Measurements from ENCODE around the gene KITLG.
"Not testable (repeated sequence)": the region's sequence is repeated elsewhere in the genome, so short reads cannot be mapped to it uniquely, and the experiment has no call there.

KITLG gene

DNA sequence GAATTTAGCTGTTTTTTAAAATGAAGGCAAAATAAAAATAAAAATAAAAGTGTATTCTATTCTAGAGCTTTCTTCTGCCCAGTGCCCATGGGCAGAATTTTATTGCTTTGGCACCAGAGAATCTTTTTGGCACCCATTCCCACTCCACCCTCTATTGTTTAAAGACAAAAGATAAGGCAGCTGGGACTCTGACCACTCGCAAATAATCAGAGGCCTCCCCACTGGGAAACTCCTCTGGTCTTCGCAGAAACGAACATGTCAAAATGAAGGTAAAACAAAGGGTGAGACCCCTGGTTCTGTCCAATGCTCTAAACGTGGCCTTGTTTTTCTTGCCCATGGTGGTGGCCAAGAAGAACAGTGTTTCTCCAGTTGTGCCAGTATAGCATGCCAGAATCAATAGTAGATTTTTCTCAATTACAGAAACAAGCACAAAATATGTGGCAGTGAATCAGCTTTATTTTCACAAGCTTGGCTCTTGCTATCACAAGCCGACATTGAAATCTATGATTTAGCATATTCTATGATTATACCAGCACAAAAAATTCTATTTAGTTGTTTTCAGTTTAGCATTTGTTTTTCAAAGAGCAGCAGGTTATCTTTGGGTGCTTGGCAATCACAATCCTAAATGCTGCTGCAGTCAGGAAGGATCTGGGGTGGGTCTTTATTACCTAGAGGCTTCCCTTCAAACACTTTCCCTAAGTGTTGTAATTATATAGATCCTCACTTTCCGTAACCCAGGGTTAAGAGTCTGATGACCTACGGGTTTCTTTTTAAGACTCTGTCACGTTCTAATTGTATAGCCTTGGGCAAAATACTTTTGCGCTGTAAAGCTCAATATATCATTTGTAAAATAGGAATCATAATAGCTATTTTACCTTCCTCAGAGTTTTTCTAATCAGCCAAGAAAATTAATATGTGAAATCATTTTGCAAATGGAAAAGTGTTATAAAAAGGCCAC, 50.5 kb downstream of the KITLG start:
- H3K4me1 Mint-ChIP-seq, result no peaks in the 10 kb centered on the region
- no peak overlapping the region for H3K27ac Mint-ChIP-seq
- no peak overlapping the region for H3K4me3 Mint-ChIP-seq
- H3K9me3 Mint-ChIP-seq, result no peaks in the 10 kb centered on the region
- no peaks in the 10 kb centered on the region for H3K36me3 Mint-ChIP-seq
- H3K27me3 Mint-ChIP-seq, result no peaks in the 10 kb centered on the region

- no peak overlapping the region for H3K4me3 Mint-ChIP-seq
- no peaks in the 10 kb centered on the region for H3K36me3 Mint-ChIP-seq
- H3K4me1 Mint-ChIP-seq, result no peaks in the 10 kb centered on the region
- H3K9me3 Mint-ChIP-seq, result no peaks in the 10 kb centered on the region
- no peak overlapping the region for H3K27ac Mint-ChIP-seq
- no peaks in the 10 kb centered on the region for H3K27me3 Mint-ChIP-seq
Observed at GRCh38 chr12:88522961-88523360, 57.3 kb downstream of the KITLG start.

- Mint-ChIP-seq H3K36me3 (no peaks in the 10 kb centered on the region), H3K27ac (no peak overlapping the region), H3K4me3 (no peak overlapping the region), H3K4me1 (no peaks in the 10 kb centered on the region), H3K27me3 (no peaks in the 10 kb centered on the region), H3K9me3 (no peaks in the 10 kb centered on the region)
Observed at GRCh38 chr12:88520436-88520820, 59.8 kb downstream of the KITLG start.

DNA sequence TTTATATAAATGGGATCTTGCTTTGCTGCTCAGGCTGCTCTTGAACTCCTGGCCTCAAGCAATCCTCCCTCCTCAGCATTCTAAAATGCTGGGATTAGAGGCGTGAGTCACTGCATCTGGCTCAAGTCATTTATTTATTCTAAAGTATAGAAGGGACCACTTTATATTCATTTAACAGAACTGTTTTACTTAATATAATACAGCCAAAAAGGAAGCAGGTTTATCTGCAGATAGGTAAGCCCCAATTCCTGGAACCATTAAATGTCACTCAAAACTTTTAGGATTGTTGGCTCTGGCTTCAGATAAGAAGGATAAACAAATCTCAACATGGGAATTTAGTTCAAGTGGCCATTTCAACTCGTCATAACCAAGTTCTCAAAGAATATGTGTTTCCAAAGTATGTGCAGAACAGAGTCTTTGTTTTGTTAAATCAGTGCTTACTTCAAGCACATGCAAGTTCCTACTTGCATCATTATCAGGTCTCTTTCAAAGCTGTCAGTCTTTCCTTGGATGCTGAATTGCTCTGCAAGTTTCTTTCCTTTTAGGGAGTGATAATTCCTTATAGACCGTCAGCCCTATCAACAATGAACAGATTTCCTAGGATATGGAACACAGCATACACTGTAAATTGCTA, 60.4 kb downstream of the KITLG start:
- Mint-ChIP-seq H3K36me3 (no peaks in the 10 kb centered on the region), H3K27me3 (no peaks in the 10 kb centered on the region), H3K27ac (no peak overlapping the region), H3K4me3 (no peak overlapping the region), H3K9me3 (no peaks in the 10 kb centered on the region), H3K4me1 (no peaks in the 10 kb centered on the region)

DNA sequence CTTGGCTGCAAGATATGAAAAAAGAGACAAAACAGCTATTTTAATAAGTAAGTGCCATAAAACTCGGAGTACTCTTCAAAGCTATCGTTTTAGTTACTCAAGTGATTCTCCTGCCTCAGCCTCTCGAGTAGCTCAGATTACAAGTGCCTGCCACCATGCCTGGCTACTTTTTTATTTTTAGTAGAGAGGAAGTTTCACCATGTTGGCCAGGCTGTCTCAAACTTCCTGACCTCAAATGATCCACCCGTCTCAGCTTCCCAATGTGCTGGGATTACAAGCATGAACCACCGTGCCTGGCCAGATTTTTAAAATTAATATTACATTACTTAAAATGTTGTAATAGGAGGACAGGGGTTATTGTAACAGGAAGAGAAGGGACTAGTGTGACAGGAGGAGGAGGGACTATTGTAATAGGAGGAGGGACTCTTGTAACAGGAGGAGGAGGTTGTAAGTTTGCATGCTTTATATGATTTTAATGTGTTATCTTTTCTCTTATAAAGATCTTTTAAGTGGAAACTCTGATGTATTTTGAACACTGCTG, 61.3 kb downstream of the KITLG start:
- no peaks in the 10 kb centered on the region for H3K27me3 Mint-ChIP-seq
- no peaks in the 10 kb centered on the region for H3K4me1 Mint-ChIP-seq
- H3K9me3 Mint-ChIP-seq, result no peaks in the 10 kb centered on the region
- H3K36me3 Mint-ChIP-seq, result no peaks in the 10 kb centered on the region
- no peak overlapping the region for H3K27ac Mint-ChIP-seq
- no peak overlapping the region for H3K4me3 Mint-ChIP-seq

- H3K36me3 Mint-ChIP-seq, result no peaks in the 10 kb centered on the region
- H3K4me3 Mint-ChIP-seq, result no peak overlapping the region
- H3K27me3 Mint-ChIP-seq, result no peaks in the 10 kb centered on the region
- H3K4me1 Mint-ChIP-seq, result no peaks in the 10 kb centered on the region
- no peaks in the 10 kb centered on the region for H3K9me3 Mint-ChIP-seq
- H3K27ac Mint-ChIP-seq, result no peak overlapping the region
Observed at GRCh38 chr12:88516811-88517210, 63.5 kb downstream of the KITLG start.

GRCh38 chr12:88510843-88511242, 69.4 kb downstream of the KITLG start:
- H3K27ac Mint-ChIP-seq, result no peak overlapping the region
- H3K4me3 Mint-ChIP-seq, result no peak overlapping the region
- no peaks in the 10 kb centered on the region for H3K4me1 Mint-ChIP-seq
- H3K9me3 Mint-ChIP-seq, result no peaks in the 10 kb centered on the region
- H3K27me3 Mint-ChIP-seq, result no peaks in the 10 kb centered on the region
- no peaks in the 10 kb centered on the region for H3K36me3 Mint-ChIP-seq

- H3K36me3 Mint-ChIP-seq, result no peaks in the 10 kb centered on the region
- H3K4me1 Mint-ChIP-seq, result no peaks in the 10 kb centered on the region
- no peak overlapping the region for H3K27ac Mint-ChIP-seq
- H3K27me3 Mint-ChIP-seq, result no peaks in the 10 kb centered on the region
- H3K9me3 Mint-ChIP-seq, result no peaks in the 10 kb centered on the region
- H3K4me3 Mint-ChIP-seq, result no peak overlapping the region
Observed at GRCh38 chr12:88509851-88510250, 70.4 kb downstream of the KITLG start.

DNA sequence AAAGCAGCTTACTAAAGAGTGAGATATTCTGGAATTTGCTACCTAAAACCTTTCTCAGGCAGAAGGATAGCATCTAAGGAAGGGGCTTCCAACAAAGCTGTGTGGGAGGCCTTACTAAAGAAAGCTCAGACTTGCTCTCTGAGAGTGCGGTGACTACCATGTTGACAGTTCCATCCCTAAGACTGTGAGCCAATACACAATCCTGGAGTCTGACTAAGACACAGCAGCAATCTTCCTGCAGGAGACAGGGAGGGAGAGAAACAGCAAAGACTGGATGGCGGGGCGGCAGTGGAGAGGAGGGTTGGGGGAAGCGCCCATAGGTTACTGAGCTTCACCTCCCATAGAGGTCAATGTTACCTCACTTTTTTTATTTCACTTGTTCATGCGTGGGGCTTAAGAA, 70.9 kb downstream of the KITLG start:
- Mint-ChIP-seq H3K27me3 (no peaks in the 10 kb centered on the region), H3K4me1 (no peaks in the 10 kb centered on the region), H3K9me3 (no peaks in the 10 kb centered on the region), H3K4me3 (no peak overlapping the region), H3K27ac (no peak overlapping the region), H3K36me3 (no peaks in the 10 kb centered on the region)

DNA sequence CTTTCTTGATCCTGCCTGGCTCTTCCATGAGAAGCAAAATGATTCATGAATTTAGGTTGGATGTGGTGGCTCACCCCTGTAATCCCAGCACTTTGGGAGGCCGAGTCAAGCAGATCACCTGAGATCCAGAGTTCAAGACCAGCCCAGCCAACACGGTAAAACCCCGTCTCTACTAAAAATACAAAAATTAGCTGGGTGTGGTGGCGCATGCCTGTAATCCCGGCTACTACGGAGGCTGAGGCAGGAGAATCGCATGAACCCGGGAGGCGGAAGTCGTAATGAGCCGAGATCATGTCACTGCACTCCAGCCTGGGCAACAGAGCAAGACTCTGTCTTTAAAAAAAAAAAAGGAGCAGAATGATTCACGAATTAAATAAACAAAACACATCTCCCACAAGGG, 72.4 kb downstream of the KITLG start:
- not testable (repeated sequence) for H3K9me3 Mint-ChIP-seq, H3K4me1 Mint-ChIP-seq, H3K36me3 Mint-ChIP-seq, H3K27me3 Mint-ChIP-seq, H3K4me3 Mint-ChIP-seq, H3K27ac Mint-ChIP-seq

- Mint-ChIP-seq H3K4me3 (no peak overlapping the region), H3K27me3 (no peaks in the 10 kb centered on the region), H3K4me1 (no peaks in the 10 kb centered on the region), H3K36me3 (no peaks in the 10 kb centered on the region), H3K27ac (no peak overlapping the region), H3K9me3 (no peaks in the 10 kb centered on the region)
Observed at GRCh38 chr12:88507270-88507669, 73.0 kb downstream of the KITLG start.

DNA sequence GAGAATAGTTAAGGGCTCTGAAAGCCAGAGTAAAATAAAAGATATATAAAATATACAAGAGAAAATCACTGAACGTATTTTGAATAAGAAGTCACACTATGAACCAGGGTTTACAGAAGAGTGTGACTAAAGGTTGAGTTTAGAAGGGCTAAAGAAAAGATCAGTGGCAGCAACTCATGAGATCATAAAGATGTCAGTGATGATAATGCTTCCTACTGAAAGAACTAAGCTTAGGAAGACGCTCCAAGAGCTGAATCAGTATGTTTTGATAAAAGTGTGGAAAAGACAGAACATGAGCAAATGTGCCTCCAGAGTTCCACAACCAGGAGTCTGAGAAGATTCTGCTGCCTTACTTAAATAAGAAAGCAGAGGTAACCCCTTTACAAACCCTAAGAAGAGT, 74.6 kb downstream of the KITLG start:
- H3K4me3 Mint-ChIP-seq, result no peak overlapping the region
- H3K27ac Mint-ChIP-seq, result no peak overlapping the region
- no peaks in the 10 kb centered on the region for H3K27me3 Mint-ChIP-seq
- H3K4me1 Mint-ChIP-seq, result no peaks in the 10 kb centered on the region
- H3K9me3 Mint-ChIP-seq, result no peaks in the 10 kb centered on the region
- H3K36me3 Mint-ChIP-seq, result no peaks in the 10 kb centered on the region

DNA sequence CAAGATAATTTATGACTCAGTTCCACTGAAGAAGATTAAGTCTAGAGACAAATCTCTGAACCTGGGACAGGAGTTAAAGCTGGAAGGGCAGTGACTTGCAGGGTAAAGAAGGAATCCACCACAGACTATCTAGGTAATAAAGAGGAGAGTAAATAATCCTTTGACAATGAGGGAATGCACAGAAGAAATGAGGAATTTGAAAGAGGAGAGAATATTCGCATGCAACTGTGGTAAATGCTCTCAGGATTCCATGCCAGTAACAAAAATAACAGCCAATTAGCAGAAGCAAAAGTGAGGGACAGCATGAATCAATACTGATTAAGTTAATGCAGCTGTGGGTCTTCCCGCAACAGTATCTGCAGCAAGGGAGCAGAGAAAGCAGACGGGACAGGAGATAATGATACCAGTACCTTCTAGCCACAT, 77.0 kb downstream of the KITLG start:
- no peak overlapping the region for H3K27ac Mint-ChIP-seq
- no peaks in the 10 kb centered on the region for H3K36me3 Mint-ChIP-seq
- peaks cover 4% of the 10 kb centered on the region for H3K9me3 Mint-ChIP-seq
- no peaks in the 10 kb centered on the region for H3K4me1 Mint-ChIP-seq
- H3K4me3 Mint-ChIP-seq, result no peak overlapping the region
- no peaks in the 10 kb centered on the region for H3K27me3 Mint-ChIP-seq

DNA sequence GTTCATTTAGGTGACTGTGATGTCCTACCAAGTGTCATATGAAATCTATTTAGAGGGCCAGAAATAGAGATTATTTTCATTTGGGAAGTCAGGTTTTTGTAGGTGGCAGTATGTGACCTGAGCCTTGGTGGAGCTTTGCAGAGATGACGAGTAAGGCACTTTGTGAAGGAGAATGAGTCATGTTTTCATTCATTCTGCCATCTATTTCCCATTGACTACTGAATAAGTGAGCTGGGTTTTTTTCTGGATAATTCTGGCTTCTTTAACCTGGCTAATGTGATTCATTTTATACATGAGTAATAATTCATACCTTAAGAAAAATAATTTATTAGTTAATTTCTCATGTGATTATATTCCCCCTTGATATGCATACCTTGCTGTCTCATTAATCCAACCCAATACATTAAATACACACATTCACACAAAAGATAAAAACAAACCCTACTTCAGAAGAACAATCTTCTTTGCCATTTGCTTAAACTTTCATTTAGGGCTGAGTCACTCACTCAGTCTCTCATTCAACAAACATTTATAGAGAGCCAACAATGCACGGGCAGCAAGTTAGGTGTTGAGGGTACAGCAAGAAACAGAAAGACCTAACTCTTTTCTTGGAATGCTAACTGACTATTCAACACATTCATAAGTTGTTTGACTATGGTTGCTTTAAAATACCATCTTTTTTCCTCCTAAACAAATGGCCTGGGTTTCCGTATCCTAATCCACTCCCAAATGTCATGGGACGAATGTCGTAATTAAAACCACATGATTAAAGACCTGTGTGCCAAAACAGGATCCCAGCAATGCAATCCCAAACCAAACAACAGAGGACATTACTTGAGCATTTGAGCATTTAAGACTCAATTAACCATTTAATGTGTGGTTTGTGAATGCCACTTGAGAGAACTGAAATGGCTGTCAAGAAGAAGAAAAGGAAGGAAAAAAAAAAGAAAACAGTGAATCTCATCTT, 78.0 kb downstream of the KITLG start:
- Mint-ChIP-seq H3K4me1 (no peaks in the 10 kb centered on the region), H3K36me3 (no peaks in the 10 kb centered on the region), H3K27ac (no peak overlapping the region), H3K9me3 (peaks cover 6% of the 10 kb centered on the region), H3K27me3 (no peaks in the 10 kb centered on the region), H3K4me3 (no peak overlapping the region)

DNA sequence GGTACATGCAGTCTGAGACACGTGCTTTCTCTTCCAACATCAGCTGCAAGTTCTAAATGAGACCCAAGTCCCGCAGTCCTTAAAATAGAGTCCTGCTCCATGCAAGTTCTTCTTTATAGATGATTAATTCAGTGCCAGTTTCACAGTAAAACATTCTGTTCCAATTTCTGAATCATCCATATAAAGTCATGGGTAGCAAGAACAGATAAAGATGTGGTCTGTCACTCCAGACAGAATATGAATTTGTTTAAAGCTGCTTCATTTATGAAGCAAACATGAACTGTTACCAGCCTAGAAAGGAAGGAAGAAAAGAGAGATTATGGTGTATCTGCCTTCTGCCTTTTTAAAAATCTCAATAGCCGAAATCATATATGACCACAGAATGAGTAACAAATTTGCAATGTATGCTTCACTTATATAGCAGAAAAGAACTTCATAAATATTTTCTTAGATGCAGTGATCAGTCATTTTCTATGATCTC, 83.3 kb downstream of the KITLG start:
- Mint-ChIP-seq H3K9me3 (peaks cover 9% of the 10 kb centered on the region), H3K4me1 (no peaks in the 10 kb centered on the region), H3K27me3 (no peaks in the 10 kb centered on the region), H3K27ac (no peak overlapping the region), H3K36me3 (no peaks in the 10 kb centered on the region), H3K4me3 (no peak overlapping the region)

Data from activated naive CD4-positive, alpha-beta T cell treated with anti-CD3 and anti-CD28 coated beads, Interleukin-2, amount 50 U/mL, for 24 hours (primary cell).